Activated CD8-positive, alpha-beta memory T cell treated with anti-CD3 and anti-CD28 coated beads, Interleukin-2, amount 50 U/mL, for 1 hour (primary cell): ENCODE data around the gene KIF24.
"Not testable (repeated sequence)": the region's sequence is repeated elsewhere in the genome, so short reads cannot be mapped to it uniquely, and the experiment has no call there.

Source experiments
- DNase-seq: peaks from one replicate; pipeline ENCODE4 v3.0.0-alpha.2; 2020; ENCODE audit errors: extremely low read depth

Gene KIF24

DNA sequence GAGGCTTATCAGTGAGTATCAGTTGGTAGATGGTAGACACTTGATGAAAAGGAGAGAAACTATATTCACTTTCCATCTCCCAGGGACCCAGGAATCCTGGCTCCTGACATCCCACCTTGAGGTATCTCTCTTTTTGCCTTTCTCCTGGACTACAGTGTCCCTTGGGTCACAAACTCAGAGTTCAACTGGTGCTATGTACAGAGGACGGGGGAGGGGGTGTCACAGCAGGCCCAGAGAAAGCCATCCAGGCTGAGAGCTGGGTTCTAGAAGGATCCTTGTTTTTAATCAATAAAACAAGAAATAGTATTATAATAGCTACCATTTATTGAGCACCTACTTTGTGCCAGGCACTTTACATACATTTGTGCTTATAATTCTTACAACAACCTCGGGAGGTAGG, 37.3 kb upstream of the KIF24 start:
- DNase-seq: no peak

DNA sequence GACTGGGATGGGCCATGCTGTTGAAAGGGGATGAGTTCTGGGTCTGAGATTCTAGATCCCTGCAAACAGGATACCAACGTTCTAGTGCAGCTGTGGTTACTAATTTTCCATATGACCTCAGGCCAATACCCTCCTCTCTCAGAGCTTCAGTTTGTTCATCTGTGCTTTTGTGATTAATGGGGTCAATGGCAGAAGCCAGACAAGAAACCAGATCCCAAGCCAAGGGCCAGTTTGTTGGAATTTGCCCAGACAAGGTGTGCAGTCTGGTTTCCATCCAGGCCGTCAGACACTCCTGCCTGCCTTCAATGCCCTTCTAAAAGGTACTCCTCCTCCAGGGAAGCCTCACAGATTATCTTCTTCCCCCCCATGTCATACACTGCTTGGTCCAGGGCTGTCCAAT, 36.2 kb upstream of the KIF24 start:
- DNase-seq: no peak

DNA sequence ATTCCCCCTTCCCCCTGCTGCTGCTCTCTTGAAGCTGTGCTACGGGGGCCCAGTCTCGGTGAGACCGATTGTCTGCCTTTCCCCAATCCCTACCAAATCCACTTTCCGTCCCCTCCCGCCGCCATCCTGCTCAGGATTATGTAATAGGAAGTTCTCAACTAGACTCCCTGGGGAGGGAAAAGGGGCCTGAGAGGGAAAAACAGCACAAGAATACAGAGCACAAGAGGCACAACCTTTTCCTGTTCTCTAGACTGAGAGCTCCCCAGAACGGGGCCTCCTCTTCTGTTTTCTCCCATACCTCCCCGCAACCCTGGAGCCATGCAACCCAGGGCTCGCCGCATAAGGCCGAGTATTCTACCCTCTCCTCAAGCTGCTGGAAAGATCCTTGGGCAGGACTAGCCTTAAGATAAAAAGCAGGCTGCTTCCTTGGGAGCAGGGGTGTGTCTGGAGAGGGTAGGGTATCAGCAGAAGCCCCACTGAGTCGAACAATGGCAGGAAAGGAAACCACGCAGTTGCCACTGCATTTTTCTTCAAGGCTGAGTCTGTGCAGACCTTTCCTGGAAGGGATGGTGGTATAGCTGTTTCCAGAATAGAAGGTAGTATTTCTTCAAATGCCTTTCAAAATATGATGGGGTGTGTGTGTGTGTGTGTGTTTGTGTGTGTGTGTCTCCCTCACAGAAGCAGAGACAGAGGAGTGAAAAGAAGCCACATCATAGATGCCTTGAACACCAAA, 34.7 kb upstream of the KIF24 start:
- no peak for DNase-seq

DNA sequence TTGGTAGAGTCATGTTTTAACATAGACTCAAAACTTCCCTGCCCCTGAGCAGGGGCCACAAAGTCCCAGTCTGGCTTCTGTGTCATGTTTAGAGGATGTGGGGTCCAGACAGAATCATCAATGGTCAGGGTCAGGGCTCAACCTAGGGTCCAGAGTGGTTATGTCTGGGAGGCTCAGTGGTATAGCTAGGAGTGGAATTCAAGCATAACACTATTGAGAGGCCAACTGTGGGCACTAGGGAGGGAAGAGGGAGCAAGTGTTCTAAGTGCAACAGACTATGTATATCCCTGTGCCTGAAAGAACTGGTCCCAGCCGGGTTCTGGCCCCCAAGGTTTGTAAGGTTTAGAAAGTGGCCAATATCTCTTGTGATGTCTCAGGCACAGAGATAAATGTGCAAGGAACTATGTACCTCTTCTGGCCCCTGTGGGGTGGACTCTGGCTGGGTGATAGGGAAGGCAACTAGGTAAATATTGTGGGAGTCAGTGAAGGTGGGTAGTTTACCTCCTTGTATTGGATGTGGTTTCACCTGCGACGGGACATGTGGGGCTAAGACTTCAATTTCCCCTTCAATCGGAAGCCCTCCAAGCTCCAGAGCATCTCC, 33.6 kb upstream of the KIF24 start:
- no peak for DNase-seq

DNA sequence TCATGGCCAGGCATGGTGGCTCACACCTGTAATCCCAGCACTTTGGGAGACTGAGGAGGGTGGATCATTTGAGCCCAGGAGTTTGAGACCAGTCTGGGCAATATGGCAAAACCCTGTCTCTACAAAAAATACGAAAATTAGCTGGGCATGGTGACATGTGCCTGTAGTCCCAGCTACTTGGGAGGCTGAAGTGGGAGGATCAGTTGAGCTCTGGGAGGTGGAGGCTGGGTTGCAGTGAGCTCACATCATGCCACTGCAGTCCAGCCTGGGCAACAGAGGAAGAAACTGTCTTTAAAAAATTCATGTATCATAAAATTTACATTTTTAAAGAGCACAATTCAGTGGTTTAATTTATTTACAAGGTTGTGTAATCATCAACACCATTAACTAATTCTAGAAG, 23.9 kb upstream of the KIF24 start:
- DNase-seq: not testable (repeated sequence)

DNA sequence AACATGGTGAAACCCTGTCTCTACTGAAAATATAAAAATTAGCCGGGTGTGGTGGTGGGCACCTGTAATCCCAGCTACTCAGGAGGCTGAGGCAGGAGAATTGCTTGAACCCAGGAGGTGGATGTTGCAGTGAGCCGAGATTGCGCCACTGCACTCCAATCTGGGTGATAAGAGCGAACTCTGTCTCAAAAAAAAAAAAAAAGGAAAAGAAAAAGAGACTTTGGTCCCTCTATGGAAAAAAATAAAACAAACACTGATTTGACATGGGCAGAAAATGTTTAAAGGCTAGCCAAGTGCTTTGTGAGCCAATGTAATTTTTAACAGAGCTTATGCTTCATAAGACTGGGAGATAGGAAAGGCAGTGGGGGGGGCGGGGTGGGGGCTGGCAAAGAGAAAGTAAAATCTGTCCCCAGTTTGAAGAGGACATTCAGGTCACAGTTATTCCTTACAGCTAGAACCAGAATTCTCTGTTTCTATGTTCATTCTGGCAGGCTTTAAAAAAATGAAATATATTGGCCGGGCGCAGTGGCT, 23.1 kb upstream of the KIF24 start:
- DNase-seq: not testable (repeated sequence)

DNA sequence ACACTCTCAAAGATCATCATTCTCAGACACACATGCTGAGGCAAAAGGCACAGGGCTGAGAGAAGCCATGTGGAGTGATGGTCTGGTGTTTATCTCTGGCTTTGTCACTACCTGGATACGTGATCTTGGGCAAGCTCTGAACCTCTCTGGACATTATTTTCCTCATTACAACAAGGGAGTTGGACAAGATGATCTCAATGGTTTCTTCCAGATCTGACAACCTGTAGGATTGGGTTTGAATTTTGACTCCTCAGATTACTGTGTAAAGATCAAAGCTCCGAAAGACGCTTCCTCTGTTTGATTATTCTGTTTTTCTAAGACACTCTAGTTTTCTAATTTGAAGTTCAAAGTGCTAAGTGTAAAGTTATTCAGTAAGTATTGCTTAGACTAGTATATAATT, 20.3 kb upstream of the KIF24 start:
- DNase-seq: no peak

DNA sequence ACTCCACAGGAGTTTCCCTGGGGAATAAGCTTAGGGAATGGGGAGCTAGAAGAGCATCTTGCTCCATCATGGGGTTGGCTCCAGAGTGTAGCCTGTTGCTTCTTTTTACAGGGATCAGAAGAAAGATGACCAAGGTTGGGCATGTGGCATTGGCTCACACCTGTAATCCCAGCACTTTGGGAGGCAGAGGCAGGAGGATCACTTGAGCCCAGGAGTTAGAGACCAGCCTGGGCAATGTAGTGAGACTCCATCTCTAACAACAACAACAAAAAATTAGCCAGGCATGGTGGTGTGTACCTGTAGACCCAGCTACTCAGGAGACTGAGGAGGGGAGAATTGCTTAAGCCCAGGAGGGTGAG, 18.7 kb upstream of the KIF24 start:
- DNase-seq: no peak

DNA sequence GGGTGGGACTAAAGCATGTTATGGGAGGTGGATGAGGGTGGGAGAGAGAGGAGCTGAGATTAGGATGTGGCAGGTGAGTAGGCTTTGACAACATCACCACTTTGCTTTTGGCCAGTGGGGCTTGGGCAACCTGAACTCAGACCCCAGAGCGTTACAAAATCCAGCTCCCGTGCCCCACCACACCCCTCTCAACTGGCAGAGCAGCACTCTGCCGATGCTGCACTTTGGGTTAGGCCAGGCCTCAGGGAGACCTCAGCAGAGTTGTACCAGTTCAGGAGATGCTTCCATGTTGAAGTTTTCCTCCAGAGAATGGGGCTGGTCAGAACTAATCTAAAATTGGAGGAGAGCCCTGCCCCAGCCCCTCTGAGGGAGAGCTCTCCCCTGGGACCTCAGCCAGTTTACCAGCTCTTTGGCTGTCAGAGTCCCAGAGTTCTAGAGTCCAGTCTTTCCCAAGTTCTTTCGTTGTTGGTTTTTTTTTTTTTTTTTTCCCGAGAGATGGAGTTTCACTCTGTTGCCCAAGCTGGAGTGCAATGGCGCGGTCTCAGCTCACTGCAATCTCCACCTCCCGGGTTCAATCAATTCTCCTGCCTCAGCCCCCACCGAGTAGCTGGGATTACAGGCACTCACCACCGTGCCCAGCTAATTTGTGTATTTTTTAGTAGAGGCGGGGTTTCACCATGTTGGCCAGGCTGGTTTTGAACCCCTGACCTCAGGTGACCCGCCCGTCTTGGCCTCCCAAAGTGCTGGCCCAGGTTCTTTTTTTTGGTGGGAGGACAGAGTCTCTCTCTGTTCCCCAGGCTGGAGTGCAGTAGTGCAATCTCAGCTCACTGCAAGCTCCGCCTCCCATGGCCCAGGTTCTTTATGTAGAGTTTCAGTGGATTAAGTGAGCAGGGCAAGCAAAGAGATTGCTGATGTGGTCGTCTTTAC, 18.1 kb upstream of the KIF24 start:
- DNase-seq: no peak

DNA sequence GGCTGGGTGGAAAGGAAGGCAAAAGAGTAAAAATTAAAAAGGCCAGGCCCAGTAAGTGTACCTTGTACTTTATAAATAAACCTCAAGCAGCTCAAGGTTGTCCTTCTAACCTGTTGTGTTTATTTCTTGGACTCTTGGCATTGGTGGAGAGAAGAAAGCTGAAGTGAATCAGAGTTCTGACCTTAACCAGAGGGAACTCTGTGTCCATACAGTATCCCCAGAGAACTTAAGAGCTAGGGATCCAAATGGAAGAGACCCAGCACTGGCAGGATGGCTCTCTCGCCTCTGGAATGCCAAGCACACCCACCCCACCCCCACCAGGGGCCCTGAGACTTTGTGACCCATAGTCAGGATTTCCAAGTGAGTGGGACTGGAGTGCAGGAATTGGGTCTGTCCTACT, 14.5 kb upstream of the KIF24 start:
- DNase-seq: no peak

DNA sequence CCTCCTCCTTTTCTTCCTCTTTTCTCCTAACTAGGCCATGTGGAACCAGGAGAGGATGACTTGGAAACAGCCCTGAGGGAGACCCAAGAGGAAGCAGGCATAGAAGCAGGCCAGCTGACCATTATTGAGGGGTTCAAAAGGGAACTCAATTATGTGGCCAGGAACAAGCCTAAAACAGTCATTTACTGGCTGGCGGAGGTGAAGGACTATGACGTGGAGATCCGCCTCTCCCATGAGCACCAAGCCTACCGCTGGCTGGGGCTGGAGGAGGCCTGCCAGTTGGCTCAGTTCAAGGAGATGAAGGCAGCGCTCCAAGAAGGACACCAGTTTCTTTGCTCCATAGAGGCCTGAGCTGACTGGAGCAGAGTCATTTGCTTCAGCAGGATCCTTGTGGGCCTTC, 14.0 kb upstream of the KIF24 start:
- no peak for DNase-seq

DNA sequence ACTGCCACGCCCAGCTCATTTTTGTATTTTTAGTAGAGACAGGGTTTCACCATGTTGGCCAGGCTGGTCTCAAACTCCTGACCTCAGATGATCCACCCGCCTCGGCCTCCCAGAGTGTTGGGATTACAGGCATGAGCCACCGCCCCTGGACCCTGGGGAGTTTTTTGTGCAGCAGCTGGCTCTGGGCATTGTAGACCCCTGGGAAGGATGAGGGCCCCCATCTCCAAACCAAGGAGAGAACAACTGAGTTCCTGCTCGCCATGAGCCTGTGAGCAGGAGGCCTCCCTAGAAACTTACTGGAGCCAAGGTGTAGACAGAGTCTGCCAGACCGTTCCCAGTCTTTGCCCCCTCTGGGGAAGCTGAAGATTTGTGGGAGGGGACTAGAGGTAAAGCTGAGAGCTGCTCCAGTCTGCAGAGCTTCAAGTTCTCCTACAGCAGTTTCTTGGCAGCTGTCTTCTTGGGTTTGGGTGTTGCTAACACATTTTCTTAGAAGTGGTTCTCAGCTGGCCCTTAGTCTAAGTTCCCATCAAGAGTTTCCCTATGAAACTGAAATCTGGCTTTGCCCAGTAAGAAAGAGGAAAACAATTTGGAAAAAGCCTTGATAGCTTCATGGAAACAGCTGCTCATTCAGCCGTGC, 12.7 kb upstream of the KIF24 start:
- no peak for DNase-seq

DNA sequence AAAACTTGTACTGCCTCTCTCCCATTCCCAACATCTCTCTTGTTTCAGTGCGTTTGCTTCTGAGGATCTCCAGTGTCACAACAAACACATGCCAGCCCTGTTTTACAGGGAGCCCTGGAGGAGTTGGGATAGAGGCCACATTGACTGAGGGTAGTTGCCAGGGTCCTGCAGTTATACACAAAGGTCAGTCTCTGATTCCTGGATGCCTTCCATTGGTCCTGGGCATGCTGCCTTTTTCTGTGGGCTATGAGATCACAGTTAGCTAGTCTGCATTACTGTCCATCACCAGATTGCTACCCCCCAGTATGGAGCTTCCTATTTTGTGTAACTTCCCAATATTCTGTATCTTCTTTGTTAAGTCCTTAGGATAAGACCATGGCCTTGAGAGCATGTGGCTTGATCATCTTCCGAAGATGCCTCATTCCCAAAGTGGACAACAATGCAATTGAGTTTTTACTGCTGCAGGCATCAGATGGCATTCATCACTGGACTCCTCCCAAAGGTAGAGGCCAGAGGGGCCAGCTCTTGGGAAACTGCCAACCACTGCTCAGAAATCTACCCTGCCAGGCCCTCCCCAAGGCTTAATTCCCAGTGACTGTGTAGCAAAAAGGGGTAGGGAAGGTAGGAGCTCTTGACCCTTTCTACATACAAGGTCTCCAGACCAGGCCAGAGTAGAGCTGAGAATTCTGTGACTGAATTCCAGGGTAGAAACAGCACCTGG, 9.8 kb upstream of the KIF24 start:
- no peak for DNase-seq

DNA sequence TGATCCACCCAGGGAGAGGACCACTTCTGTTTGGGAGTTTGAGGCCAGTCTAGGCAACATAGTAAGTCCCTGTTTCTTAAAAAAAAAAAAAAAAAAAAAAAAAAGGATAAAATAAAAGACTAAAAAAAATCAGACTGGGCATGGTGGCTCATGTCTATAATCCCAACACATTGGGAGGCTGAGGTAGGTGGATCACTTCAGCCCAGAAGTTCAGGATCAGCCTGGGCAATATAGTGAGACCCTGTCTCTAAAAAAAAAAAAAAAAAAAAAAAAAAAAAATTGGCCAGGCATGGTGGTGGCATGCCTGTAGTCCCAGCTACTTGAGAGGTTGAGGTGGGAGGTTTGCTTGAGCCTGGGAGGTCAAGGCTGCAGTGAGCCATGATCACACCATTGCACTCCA, 9.0 kb upstream of the KIF24 start:
- not testable (repeated sequence) for DNase-seq

DNA sequence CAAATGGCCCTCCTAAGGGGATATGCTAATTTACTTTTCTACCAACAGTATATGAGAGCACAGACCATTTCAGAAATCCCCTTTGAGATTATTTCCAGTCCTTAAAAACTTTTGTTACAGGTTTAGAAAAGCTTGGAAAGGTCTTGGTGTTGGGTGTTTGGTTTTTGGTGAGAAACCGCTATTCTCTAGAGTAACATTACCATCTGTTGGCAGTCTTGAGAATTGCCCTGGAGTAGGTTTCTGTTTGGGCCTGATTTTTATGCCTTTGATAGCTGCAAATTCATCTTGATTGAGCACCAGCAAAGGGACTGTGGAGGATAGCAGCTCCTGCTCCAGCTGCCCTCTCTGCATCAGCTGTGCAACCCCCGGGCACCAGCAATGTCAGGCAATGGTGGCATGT, 8.3 kb upstream of the KIF24 start:
- no peak for DNase-seq

DNA sequence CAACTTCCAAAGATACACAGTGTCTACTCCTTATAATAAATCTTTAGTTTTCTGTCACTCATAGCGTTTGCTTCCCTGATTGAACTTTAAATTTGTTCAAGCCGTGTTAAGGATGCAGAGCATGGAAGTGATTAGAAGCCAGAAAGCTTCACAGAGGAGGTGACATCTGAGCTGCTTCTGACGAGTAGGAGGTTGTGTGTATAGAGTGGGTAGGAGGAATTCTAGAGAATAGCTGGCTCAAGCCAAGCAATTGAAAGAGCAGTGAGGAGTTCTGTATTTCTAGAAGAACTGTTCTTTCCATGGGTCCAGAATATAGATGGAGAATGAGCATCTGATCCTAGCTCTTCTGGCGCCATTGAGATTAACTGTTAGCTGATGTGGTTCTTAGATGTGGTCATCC, 6.3 kb upstream of the KIF24 start:
- no peak for DNase-seq

DNA sequence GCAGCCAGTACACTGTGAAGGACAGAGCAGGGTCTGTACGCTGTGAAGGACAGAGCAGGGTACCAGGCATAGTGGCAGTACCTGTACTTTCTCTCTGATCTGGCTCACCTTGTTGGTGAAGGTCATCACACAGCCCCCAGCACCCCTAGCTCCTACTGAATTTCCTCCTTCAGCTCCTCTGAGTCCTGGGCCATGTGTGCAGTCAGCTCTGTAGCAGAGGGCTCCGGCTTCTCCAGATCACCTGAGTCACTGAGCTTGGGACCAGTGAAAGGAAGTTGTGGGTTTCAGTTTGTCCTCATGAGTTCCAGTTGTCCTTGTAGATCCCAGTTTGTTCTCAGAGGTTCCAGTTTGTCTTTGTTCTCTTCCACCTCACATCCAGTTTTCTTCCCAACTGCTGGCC, 5.8 kb upstream of the KIF24 start:
- DNase-seq: no peak

DNA sequence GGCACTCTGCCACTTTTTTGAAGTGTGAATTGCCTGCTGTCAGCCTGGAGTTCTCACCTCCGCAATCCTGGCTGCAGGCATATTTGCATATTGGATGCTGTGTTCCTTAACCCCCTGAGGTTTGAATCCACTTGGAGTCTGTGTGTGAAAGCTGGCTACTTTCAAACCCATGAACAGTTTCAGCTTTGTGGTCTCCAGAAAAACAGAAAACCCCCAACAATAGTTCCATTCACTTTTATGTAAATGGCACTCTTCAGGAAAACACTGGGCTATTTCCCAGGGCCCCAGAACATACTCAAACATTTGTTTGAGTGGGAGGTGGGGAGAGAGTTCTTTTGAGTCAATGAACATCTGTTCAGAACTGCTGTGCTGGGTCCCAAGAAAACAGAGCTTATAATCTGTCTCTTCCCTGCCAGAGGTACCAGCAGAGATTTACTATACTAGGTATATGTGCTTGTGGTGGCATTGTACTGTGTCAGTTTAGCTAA, 5.3 kb upstream of the KIF24 start:
- DNase-seq: no peak

DNA sequence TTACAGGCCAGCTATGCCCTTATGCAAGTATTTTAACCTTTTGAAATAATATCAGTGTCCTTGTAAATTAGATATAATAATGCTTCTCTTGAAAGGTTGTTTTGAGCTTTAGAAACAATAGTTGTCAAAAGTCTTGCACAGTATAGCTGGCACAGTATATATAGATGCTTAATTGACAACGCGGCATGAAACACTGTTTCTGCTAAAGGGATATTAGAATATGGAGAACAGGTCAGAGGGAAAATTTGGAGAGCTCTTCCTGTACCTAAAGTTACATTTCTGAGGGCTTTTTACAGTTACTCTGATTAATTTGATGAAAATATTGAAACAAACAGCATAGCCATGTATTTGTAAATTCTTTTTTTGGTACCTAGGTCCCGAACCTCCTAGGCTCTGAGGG, 4.8 kb upstream of the KIF24 start:
- no peak for DNase-seq

DNA sequence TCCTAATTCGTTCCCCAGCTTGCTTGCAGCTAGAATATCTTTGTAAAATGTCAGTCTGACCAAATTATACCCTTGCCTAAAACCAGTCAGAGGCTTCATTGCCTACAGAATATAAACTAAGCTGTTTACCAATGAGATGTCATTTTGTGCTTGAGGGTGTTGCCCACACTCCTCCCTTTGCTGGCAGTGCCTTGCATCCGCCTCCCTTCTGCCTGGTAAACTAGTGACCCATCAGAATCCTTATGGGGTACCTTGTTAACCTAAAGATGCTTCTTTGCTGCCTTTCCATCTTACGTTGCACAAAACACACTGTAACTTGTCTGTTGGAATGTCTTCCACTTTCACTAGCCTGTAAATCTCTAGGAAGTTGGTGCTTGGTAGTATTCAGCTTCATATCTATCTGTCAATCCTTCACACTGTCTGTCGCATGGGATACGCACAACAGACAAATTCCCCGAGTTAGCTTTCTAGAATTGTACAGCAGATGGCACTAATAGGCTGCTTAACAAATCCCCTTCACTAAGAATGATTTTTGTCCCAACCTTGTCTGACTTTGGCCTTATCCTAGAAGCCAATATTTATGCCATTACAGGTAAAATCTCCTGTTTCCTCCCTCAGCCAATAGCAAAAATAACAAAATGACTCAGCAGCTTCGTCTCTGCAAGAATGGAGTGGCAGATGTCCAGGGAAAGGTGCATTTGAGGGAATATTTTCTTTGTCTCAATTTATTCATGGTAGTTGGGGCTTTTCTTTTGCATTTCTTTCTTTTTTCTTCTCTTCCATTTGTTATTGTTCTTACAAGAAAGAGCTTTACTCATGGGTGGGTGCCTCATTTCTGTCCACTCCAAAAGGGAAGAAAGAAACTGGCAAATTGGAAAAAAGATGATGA, 3.3 kb upstream of the KIF24 start:
- DNase-seq: no peak
